T-helper 22 cell (primary cell): Measurements from ENCODE around the gene TLX3.
"Not testable (repeated sequence)": the region's sequence is repeated elsewhere in the genome, so short reads cannot be mapped to it uniquely, and the experiment has no call there.

Experiments
- DNase-seq: peaks from one replicate; pipeline ENCODE4 v3.0.0-alpha.2; 2020; ENCODE audit warnings: low read depth

Gene TLX3

GRCh38 chr5:171308453-171309275, at the start of gene TLX3:
TLX3 (plus strand) TSS chr5:171309248; CDS start chr5:171309366, 118 bp downstream.
- no peak for DNase-seq

DNA sequence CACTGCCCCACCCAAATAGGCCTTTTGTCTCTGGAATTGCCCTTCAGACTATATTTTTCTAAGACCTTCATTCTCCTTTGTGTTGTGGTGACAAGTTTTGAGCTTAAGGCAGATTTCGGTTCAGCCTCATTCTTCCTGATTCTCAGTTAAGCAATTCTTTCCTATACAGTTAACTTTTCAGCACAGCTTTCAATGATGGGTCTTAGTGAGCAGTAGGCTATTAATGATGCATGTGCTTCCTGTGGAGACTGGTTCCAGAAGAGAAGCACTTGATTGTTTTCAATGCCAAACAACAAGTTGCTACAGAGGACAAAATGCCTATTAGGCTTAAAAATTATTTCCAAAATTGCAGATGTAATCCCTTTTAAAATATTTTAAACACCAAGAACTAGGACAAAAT, 47.7 kb upstream of the TLX3 start:
- no peak for DNase-seq

GRCh38 chr5:171261904-171262303, 47.1 kb upstream of the TLX3 start:
- DNase-seq: no peak

- DNase-seq: no peak
Measured at GRCh38 chr5:171263181-171263580, 45.9 kb upstream of the TLX3 start.

GRCh38 chr5:171264843-171265242, 44.2 kb upstream of the TLX3 start:
- DNase-seq: no peak

GRCh38 chr5:171268700-171269620, 40.1 kb upstream of the TLX3 start:
- no peak for DNase-seq

- DNase-seq: no peak
Measured at GRCh38 chr5:171269717-171270116, 39.3 kb upstream of the TLX3 start.

- DNase-seq: no peak
Measured at GRCh38 chr5:171270136-171270535, 38.9 kb upstream of the TLX3 start.

DNA sequence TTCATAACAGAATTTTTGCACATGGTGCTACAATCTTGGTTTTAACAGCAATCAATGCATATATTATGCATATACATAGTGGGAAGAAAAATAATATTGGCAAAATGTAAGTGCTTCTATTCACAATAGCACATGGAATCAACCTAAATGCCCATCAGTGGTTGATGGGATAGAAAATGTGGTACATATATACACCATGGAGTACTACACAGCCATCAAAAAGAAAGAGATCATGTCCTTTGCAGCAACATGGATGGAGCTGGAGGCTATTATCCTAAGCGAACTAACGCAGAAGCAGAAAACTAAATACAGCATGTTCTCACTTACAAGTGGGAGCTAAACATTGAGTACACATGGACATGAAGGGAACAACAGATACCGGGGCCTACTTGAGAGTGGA, 37.2 kb upstream of the TLX3 start:
- DNase-seq: no peak

GRCh38 chr5:171272996-171273970, 35.8 kb upstream of the TLX3 start:
- DNase-seq: no peak

DNA sequence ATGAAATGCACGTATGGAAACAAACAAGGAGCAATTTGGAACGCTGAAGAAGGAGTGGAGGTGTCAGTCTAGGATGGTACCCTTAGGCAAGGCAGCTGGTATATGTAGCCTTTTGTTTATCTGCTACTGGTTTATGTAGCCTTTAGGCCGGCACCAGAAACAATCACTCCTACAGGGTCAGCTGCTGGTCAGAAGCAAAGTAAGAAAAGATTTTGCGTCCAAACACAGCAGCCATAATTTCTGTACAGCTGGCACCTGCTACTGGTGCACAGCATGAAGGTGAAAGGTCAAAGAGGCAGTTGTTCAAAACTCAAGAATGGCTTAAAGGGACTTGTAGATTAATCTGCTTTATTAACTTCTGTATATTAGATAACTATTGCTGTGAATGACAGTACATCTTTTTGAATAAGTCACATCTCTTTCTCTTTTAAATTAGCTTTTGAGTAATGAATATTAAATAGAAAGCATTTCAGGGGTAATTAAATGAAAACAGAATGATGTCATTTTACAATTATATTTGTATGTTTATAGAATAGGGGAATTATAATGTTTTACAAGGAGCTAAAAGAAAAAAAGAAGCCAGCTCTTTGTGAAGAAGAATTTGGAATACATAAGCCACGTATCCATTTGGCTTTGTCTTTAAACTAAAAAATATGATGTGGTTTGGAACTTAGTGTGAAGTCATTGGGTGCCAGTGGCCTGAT, 33.1 kb upstream of the TLX3 start:
- DNase-seq: no peak

- no peak for DNase-seq
Measured at GRCh38 chr5:171283753-171284152, 25.3 kb upstream of the TLX3 start.

DNA sequence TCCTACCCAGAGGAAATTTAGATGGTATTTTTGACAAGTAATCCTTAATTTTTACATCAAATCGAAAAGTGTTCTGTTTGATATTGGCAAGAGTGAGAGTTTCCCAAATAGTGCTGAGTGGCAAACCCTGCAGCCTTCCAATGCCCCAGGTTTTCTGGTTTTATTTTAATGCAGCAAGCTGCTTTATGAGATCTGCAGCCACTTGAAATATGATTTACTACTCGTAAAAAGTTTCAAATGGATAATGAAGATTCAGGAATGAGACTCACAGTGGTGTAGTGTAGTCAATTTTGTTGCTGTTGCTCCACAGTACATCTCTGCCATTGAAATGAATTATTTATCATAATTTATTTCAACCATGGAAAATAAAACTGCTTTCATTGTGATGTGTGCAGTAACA, 23.6 kb upstream of the TLX3 start:
- DNase-seq: no peak

DNA sequence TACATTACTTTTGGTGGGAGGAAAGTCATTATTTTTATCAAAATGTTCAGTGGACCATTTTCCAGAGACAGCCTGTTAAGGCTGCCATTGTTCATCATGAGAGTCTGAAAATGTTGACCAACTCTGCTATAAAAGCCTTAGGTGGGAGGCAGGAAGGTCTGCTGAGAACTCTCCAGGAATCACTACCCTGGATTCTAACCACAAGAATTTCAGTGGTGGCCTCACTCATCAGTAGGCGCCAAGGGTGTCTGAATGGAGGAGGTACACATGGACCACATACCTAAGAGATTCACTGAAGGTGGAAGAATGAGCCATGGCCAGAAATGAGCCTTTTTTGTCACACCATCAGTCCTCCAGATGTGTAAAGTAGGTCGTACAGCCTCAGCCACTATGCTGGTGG, 21.0 kb upstream of the TLX3 start:
- no peak for DNase-seq

- no peak for DNase-seq
Measured at GRCh38 chr5:171291371-171291770, 17.7 kb upstream of the TLX3 start.

GRCh38 chr5:171295299-171295698, 13.7 kb upstream of the TLX3 start:
- DNase-seq: no peak

DNA sequence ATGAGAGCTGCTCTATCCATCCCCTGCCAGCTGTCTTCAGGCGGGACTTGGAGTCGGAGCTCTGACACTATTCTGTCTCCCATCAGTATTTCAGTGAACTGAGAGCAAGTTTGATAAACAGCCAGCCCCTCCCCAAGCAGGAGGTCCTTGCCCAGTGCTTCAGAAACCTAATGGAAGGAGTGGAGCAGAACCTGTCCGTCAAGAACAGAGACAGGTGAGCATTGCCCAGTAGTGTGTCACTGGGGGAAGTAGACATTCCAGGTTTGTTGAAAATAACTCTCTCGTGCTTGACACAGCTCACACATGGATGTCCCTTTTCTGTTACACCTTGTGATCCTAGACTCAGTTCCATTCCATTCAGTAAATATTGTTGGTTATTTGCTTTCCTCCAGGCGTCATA, 13.2 kb upstream of the TLX3 start:
- no peak for DNase-seq

DNA sequence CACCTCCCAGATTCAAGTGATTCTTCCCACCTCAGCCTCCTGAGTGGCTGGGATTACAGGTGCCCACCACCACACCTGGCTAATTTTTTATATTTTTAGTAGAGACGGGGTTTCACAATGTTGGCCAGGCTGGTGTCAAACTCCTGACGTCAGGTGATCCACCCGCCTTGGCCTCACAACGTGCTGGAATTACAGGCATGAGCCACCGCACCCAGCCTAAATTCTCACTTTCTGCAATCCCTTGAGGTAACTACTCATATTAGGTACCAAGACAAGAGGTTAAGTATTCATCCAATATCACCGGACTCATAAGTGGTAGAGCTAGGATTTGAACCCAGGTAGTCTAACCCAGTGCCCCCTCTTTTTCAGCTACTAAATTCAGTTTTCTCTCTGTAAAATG, 11.1 kb upstream of the TLX3 start:
- DNase-seq: not testable (repeated sequence)

GRCh38 chr5:171299228-171299627, 9.8 kb upstream of the TLX3 start:
- no peak for DNase-seq

GRCh38 chr5:171299851-171300250, 9.2 kb upstream of the TLX3 start:
- DNase-seq: no peak

- no peak for DNase-seq
Measured at GRCh38 chr5:171300358-171300757, 8.7 kb upstream of the TLX3 start.
